B cell (primary cell): Measurements from ENCODE around the gene STXBP6.

ENCODE experiments used
- CTCF ChIP-seq: fragments of 200-600 bp; IDR thresholded peaks from one replicate; pipeline ENCODE4 v1.8.0; 2022; ENCODE audit warnings: antibody characterized with exemption, mild to moderate bottlenecking
- EZH2 ChIP-seq: IDR thresholded peaks from 2 replicates; pipeline ENCODE4 v1.6.1; 2012; ENCODE audit warnings: borderline replicate concordance, low read depth, mild to moderate bottlenecking, moderate library complexity, low read length; ENCODE audit not compliant: insufficient read depth, poor library complexity, severe bottlenecking

DNA sequence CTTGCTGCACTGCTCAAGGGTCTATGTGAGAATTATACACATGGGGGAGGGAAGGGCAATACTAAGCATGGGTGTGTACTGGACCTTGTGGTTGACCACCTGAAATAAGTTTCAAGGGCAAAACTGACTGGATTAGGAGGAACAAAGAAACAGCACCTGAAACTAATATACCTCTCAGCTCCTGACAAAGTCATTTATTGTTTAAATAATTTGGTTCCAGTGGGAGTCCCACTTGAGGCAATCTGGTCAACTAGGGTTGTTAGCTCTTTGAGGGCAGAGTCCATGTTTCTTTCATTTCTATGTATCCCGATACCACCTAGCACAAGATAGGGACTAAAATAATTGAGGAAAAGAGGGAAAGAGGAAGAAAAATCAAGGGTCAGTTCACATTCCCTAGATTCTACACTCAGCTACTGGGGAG is 45.5 kb downstream of the STXBP6 start:
- no peak for TF ChIP-seq EZH2
- TF ChIP-seq CTCF: no peak
